HepG2 (cell line): ENCODE data around the gene NOP56. TPM values are rescaled to one million over a fixed set of nuclear protein-coding genes. Genes with fewer than 3 reads are reported as not detected.
A peak's percentile ranks its signal among the peaks of the same experiment; 100 is the strongest.

Experiments
- HDAC2 ChIP-seq: sonication (generic); formaldehyde crosslinking; IDR thresholded peaks from 2 replicates; pipeline ENCODE4 v1.4.0; 2020; ENCODE audit warnings: missing genetic modification reagents
- KLF12 ChIP-seq: sonication (generic); formaldehyde crosslinking; IDR thresholded peaks from 2 replicates; pipeline ENCODE4 v1.4.0; 2020; ENCODE audit warnings: missing genetic modification reagents, borderline replicate concordance
- PHF21A ChIP-seq: sonication (generic); formaldehyde crosslinking; IDR thresholded peaks from 2 replicates; pipeline ENCODE4 v1.5.0; 2020; ENCODE audit warnings: mild to moderate bottlenecking, missing genetic modification reagents
- ZBTB21 ChIP-seq: sonication (generic); formaldehyde crosslinking; IDR thresholded peaks from 2 replicates; pipeline ENCODE4 v1.4.0; 2020; ENCODE audit warnings: missing genetic modification reagents
- ZNF12 ChIP-seq: sonication (generic); formaldehyde crosslinking; IDR thresholded peaks from 2 replicates; pipeline ENCODE4 v1.5.0; 2020; ENCODE audit warnings: missing genetic modification reagents
- ZNF274 ChIP-seq: sonication (generic); formaldehyde crosslinking; IDR thresholded peaks from 2 replicates; pipeline ENCODE4 v1.5.1; 2020; ENCODE audit warnings: mild to moderate bottlenecking, missing genetic modification reagents
- polyA plus RNA-seq, 8 experiments: library from polyadenylated mRNA; depleted of rRNA in 3 of 8; stranded (reverse) in 7 of 8; unstranded in 1 of 8; fragments of >200 nt; fragmentation: Illumina TruSeq in 4 of 8; extraction: Trizol in 4 of 8; gene quantifications; 2 replicates each; pipeline versions ENCODE4 v1.2.1 to v1.2.3, GENCODE V29; 2011 to 2016; ENCODE audit warnings: low read depth in 4 of 8, missing spikeins in 1 of 8, mixed read lengths in 1 of 8; ENCODE audit not compliant: insufficient read depth in 1 of 8
- total RNA-seq, 5 experiments: library from RNA; depleted of rRNA; stranded (reverse); fragments of >200 nt; fragmentation: Illumina TruSeq; extraction: Trizol; gene quantifications; 2 replicates each; pipeline ENCODE4 v1.2.3, GENCODE V29; 2016; ENCODE audit warnings: low read depth in 1 of 5
- TF ChIP-seq, protein P1 (sequence below), 2 experiments: sonication (generic) in 1 of 2; formaldehyde crosslinking in 1 of 2; IDR thresholded peaks; 2 replicates each; pipeline versions ENCODE4 v1.4.0 to v1.6.1; 2016 to 2020; ENCODE audit warnings: borderline replicate concordance in 1 of 2, low read depth in 1 of 2, mild to moderate bottlenecking in 1 of 2, missing genetic modification reagents in 1 of 2
- TF ChIP-seq, protein P2 (sequence below): IDR thresholded peaks from 2 replicates; pipeline ENCODE4 v1.6.1; 2012; ENCODE audit warnings: low read length, improper control_type of control experiment
- TF ChIP-seq, protein P3 (sequence below): sonication (generic); formaldehyde crosslinking; IDR thresholded peaks from 2 replicates; pipeline ENCODE4 v1.5.1; 2020; ENCODE audit warnings: missing genetic modification reagents, mild to moderate bottlenecking, borderline replicate concordance
- TF ChIP-seq, protein P4 (sequence below): sonication (generic); formaldehyde crosslinking; IDR thresholded peaks from 2 replicates; pipeline ENCODE4 v1.4.0; 2020; ENCODE audit warnings: missing genetic modification reagents

Gene NOP56
- total and polyA plus RNA-seq, 2 of the 13 experiments (the other 11 are each of a cell fraction or from before 2014, with no cell fraction given) = 369 to 1,116 TPM

DNA sequence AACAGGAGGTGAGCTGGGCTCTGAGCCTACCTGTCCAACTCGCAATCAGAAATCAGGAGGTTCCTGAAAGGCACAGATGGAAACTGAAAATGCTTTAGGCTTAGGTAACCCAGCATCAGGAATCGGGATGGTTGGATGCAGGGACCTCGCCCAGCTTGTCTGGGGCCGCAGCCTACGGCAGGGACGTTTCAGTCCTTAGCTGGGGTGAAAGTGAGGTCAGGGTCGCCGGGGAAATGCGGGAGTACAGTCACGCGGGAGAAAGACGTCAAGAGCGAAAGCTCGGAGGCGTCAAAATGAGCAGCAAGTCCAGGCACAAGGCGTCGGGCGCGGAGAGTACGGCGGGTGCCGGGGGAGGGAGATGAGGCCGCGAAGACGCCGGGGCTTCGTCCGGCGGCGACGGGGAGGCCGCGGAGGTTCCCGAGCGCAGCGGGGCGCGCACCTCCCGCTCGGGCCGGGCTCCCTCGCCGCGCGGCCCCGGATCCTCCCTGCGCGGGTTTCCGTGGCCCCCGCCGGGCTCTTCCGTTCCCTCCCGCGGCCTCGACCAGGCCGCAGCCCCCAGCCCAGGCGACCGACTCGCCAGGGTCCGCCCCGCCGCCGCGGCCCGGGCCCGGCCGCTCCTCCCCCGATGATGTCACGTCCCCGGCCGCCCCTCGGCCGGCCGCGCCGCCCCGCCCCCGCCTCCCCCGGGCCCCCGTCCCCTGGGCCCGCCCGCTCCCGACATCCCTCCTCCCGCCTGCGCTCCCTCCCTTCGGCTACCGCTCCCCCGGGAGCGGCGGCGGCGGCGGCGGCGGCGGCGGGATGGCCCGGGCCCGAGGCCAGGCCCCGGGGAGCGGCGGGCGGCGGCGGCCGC, 39.8 kb downstream of the NOP56 start, which contains the start of gene EBF4 (continued):
- TF ChIP-seq, protein P1, sequence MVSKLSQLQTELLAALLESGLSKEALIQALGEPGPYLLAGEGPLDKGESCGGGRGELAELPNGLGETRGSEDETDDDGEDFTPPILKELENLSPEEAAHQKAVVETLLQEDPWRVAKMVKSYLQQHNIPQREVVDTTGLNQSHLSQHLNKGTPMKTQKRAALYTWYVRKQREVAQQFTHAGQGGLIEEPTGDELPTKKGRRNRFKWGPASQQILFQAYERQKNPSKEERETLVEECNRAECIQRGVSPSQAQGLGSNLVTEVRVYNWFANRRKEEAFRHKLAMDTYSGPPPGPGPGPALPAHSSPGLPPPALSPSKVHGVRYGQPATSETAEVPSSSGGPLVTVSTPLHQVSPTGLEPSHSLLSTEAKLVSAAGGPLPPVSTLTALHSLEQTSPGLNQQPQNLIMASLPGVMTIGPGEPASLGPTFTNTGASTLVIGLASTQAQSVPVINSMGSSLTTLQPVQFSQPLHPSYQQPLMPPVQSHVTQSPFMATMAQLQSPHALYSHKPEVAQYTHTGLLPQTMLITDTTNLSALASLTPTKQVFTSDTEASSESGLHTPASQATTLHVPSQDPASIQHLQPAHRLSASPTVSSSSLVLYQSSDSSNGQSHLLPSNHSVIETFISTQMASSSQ (IDR thresholded peaks at IDR 0.05; ENCODE audit: low read depth) = no peak
- TF ChIP-seq, protein P1 (CRISPR knock-in tag; IDR thresholded peaks at IDR 0.05; ENCODE audit: borderline replicate concordance) = 0 out of 2 replicates have a peak, but pooled peaks have one; percentile 25
- TF ChIP-seq KLF12 (CRISPR knock-in tag) = no peak
- TF ChIP-seq HDAC2 (CRISPR knock-in tag) = peak; percentile 39; the same call in 1 of the 2 replicates
- TF ChIP-seq, protein P2, sequence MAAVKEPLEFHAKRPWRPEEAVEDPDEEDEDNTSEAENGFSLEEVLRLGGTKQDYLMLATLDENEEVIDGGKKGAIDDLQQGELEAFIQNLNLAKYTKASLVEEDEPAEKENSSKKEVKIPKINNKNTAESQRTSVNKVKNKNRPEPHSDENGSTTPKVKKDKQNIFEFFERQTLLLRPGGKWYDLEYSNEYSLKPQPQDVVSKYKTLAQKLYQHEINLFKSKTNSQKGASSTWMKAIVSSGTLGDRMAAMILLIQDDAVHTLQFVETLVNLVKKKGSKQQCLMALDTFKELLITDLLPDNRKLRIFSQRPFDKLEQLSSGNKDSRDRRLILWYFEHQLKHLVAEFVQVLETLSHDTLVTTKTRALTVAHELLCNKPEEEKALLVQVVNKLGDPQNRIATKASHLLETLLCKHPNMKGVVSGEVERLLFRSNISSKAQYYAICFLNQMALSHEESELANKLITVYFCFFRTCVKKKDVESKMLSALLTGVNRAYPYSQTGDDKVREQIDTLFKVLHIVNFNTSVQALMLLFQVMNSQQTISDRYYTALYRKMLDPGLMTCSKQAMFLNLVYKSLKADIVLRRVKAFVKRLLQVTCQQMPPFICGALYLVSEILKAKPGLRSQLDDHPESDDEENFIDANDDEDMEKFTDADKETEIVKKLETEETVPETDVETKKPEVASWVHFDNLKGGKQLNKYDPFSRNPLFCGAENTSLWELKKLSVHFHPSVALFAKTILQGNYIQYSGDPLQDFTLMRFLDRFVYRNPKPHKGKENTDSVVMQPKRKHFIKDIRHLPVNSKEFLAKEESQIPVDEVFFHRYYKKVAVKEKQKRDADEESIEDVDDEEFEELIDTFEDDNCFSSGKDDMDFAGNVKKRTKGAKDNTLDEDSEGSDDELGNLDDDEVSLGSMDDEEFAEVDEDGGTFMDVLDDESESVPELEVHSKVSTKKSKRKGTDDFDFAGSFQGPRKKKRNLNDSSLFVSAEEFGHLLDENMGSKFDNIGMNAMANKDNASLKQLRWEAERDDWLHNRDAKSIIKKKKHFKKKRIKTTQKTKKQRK = no peak
- TF ChIP-seq, protein P3, sequence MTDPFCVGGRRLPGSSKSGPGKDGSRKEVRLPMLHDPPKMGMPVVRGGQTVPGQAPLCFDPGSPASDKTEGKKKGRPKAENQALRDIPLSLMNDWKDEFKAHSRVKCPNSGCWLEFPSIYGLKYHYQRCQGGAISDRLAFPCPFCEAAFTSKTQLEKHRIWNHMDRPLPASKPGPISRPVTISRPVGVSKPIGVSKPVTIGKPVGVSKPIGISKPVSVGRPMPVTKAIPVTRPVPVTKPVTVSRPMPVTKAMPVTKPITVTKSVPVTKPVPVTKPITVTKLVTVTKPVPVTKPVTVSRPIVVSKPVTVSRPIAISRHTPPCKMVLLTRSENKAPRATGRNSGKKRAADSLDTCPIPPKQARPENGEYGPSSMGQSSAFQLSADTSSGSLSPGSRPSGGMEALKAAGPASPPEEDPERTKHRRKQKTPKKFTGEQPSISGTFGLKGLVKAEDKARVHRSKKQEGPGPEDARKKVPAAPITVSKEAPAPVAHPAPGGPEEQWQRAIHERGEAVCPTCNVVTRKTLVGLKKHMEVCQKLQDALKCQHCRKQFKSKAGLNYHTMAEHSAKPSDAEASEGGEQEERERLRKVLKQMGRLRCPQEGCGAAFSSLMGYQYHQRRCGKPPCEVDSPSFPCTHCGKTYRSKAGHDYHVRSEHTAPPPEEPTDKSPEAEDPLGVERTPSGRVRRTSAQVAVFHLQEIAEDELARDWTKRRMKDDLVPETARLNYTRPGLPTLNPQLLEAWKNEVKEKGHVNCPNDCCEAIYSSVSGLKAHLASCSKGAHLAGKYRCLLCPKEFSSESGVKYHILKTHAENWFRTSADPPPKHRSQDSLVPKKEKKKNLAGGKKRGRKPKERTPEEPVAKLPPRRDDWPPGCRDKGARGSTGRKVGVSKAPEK = peak; percentile 85
- no peak for TF ChIP-seq ZNF12 (CRISPR knock-in tag)
- TF ChIP-seq PHF21A = peak; percentile 38; the same call in 1 of the 2 replicates
- TF ChIP-seq, protein P4, sequence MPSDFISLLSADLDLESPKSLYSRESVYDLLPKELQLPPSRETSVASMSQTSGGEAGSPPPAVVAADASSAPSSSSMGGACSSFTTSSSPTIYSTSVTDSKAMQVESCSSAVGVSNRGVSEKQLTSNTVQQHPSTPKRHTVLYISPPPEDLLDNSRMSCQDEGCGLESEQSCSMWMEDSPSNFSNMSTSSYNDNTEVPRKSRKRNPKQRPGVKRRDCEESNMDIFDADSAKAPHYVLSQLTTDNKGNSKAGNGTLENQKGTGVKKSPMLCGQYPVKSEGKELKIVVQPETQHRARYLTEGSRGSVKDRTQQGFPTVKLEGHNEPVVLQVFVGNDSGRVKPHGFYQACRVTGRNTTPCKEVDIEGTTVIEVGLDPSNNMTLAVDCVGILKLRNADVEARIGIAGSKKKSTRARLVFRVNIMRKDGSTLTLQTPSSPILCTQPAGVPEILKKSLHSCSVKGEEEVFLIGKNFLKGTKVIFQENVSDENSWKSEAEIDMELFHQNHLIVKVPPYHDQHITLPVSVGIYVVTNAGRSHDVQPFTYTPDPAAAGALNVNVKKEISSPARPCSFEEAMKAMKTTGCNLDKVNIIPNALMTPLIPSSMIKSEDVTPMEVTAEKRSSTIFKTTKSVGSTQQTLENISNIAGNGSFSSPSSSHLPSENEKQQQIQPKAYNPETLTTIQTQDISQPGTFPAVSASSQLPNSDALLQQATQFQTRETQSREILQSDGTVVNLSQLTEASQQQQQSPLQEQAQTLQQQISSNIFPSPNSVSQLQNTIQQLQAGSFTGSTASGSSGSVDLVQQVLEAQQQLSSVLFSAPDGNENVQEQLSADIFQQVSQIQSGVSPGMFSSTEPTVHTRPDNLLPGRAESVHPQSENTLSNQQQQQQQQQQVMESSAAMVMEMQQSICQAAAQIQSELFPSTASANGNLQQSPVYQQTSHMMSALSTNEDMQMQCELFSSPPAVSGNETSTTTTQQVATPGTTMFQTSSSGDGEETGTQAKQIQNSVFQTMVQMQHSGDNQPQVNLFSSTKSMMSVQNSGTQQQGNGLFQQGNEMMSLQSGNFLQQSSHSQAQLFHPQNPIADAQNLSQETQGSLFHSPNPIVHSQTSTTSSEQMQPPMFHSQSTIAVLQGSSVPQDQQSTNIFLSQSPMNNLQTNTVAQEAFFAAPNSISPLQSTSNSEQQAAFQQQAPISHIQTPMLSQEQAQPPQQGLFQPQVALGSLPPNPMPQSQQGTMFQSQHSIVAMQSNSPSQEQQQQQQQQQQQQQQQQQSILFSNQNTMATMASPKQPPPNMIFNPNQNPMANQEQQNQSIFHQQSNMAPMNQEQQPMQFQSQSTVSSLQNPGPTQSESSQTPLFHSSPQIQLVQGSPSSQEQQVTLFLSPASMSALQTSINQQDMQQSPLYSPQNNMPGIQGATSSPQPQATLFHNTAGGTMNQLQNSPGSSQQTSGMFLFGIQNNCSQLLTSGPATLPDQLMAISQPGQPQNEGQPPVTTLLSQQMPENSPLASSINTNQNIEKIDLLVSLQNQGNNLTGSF = 0 out of 2 replicates have a peak, but pooled peaks have one; percentile 49
- TF ChIP-seq ZNF274 (CRISPR knock-in tag) = peak; percentile 39; the same call in 1 of the 2 replicates
- peak; percentile 36; the same call in 1 of the 2 replicates for TF ChIP-seq ZBTB21 (CRISPR knock-in tag)
